ENCODE data around the gene PCDHGA11.
"Not testable (repeated sequence)": the region's sequence is repeated elsewhere in the genome, so short reads cannot be mapped to it uniquely, and the experiment has no call there.

The PCDHGA11 gene

GRCh38 chr5:141399555-141400258, 21.1 kb upstream of the PCDHGA11 start:
- no peak for ATAC-seq

GRCh38 chr5:141402553-141403243, 18.2 kb upstream of the PCDHGA11 start, which contains the start of gene PCDHGA9:
Gene PCDHGA9, plus strand, starts transcription at chr5:141402778. Its CDS starts 175 bp downstream, at chr5:141402953.
- ATAC-seq: no peak

DNA sequence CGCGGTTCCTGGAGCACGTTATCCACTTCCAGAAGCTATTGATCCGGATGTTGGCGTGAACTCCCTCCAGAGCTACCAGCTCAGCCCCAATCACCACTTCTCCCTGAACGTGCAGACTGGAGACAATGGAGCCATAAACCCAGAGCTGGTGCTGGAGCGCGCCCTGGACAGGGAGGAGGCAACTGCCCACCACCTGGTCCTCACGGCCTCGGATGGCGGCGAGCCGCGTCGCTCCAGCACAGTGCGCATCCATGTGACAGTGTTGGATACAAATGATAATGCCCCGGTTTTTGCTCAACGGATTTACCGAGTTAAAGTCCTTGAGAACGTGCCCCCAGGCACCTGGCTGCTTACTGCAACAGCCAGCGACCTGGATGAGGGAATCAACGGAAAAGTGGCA, 17.5 kb upstream of the PCDHGA11 start:
- no peak for ATAC-seq

- peak in 1 of 2 donors; percentile 36 for ATAC-seq
These were observed 12.9 kb upstream of the PCDHGA11 start, which contains the start of gene PCDHGB6 for GRCh38 chr5:141407790-141408505. Gene PCDHGB6, plus strand, starts transcription at chr5:141408021. Its CDS starts 182 bp downstream, at chr5:141408203.

DNA sequence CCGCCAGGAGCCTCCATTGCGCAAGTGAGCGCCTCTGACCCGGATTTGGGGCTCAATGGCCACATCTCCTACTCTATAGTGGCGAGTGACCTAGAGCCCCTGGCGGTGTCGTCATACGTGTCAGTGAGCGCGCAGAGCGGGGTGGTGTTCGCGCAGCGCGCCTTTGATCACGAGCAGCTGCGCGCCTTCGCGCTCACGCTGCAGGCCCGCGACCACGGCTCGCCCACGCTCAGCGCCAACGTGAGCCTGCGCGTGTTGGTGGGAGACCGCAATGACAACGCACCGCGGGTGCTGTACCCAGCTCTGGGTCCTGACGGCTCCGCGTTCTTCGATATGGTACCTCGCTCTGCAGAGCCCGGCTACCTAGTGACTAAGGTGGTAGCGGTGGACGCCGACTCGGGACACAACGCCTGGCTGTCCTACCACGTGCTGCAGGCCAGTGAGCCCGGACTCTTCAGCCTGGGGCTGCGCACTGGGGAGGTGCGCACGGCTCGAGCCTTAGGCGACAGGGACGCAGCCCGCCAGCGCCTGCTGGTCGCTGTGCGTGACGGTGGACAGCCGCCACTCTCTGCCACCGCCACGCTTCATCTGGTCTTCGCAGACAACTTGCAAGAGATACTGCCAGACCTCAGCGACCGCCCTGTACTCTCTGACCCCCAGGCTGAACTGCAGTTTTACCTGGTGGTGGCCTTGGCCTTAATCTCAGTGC, 11.1 kb upstream of the PCDHGA11 start:
- no peak for ATAC-seq

- no peak for ATAC-seq
These were observed 9.3 kb upstream of the PCDHGA11 start for GRCh38 chr5:141411575-141411974.

GRCh38 chr5:141412854-141413539, 7.9 kb upstream of the PCDHGA11 start, which contains the start of gene PCDHGA10:
Gene PCDHGA10, plus strand, starts transcription at chr5:141412987. Its CDS starts 189 bp downstream, at chr5:141413176.
- ATAC-seq: peak; percentile 71 to 75

- no peak for ATAC-seq
These were observed 7.2 kb upstream of the PCDHGA11 start for GRCh38 chr5:141413540-141414069.

- ATAC-seq: not testable (repeated sequence)
These were observed 6.1 kb upstream of the PCDHGA11 start for GRCh38 chr5:141414548-141415274.

- ATAC-seq: not testable (repeated sequence)
These were observed 5.6 kb upstream of the PCDHGA11 start for GRCh38 chr5:141415275-141415618.

GRCh38 chr5:141417494-141418172, 3.2 kb upstream of the PCDHGA11 start, which contains the start of gene PCDHGB7:
Gene PCDHGB7, plus strand, starts transcription at chr5:141417677. Its CDS starts 183 bp downstream, at chr5:141417860.
- peak; percentile 31 to 58 for ATAC-seq

GRCh38 chr5:141419074-141419880, 1.6 kb upstream of the PCDHGA11 start:
- no peak for ATAC-seq

DNA sequence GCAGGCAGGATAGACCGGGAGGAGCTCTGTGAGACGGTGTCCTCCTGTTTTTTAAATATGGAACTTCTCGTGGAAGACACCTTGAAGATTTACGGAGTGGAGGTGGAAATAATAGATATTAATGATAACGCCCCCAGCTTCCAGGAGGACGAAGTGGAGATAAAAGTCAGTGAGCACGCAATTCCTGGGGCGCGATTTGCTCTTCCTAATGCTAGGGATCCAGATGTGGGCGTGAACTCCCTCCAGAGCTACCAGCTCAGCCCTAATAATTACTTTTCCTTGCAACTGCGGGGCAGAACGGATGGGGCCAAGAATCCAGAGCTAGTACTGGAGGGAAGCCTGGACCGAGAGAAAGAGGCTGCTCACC, 621 bp downstream of the PCDHGA11 start:
- ATAC-seq: no peak

DNA sequence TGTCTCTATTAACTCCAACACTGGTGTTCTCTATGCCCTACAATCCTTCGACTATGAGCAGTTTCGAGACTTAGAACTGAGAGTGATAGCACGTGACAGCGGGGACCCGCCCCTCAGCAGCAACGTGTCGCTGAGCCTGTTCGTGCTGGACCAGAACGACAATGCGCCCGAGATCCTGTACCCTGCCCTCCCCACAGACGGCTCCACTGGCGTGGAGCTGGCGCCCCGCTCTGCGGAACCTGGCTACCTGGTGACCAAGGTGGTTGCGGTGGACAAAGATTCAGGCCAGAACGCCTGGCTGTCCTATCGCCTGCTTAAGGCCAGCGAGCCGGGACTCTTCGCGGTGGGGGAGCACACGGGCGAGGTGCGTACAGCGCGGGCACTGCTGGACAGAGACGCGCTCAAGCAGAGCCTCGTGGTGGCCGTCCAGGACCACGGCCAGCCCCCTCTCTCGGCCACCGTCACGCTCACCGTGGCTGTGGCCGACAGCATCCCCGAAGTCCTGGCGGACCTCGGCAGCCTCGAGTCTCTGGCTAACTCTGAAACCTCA, 2.0 kb downstream of the PCDHGA11 start:
- no peak for ATAC-seq

DNA sequence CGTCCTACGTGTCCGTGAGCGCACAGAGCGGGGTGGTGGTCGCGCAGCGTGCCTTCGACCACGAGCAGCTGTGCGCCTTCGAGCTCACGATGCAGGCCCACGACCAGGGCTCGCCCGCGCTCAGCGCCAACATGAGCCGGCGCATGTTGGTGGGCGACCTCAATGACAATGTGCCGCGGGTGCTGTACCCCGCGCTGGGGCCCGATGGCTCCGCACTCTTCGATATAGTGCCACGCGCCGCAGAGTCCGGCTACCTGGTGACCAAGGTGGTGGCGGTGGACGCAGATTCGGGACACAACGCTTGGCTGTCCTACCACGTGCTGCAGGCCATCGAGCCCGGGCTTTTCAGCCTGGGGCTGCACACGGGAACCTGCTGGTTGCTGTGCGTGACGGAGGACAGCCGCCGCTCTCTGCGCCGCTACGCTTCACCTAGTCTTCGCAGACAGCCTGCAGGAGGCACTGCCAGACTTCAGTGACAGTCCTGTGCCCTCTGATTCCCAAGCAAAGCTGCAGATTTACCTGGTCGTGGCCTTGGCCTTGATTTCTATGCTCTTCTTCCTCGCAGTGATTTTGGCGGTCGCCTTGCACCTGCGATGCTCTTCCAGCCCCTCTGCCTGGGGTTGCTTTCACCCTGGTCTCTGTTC, 7.1 kb downstream of the PCDHGA11 start:
- no peak for ATAC-seq

- no peak for ATAC-seq
These were observed 9.7 kb downstream of the PCDHGA11 start, which contains the start of gene PCDHGA12 for GRCh38 chr5:141430332-141431113. Gene PCDHGA12, plus strand, starts transcription at chr5:141430507. Its CDS starts 253 bp downstream, at chr5:141430760.

DNA sequence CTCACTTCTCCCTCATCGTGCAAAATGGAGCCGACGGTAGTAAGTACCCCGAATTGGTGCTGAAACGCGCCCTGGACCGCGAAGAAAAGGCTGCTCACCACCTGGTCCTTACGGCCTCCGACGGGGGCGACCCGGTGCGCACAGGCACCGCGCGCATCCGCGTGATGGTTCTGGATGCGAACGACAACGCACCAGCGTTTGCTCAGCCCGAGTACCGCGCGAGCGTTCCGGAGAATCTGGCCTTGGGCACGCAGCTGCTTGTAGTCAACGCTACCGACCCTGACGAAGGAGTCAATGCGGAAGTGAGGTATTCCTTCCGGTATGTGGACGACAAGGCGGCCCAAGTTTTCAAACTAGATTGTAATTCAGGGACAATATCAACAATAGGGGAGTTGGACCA, 10.4 kb downstream of the PCDHGA11 start:
- no peak for ATAC-seq

DNA sequence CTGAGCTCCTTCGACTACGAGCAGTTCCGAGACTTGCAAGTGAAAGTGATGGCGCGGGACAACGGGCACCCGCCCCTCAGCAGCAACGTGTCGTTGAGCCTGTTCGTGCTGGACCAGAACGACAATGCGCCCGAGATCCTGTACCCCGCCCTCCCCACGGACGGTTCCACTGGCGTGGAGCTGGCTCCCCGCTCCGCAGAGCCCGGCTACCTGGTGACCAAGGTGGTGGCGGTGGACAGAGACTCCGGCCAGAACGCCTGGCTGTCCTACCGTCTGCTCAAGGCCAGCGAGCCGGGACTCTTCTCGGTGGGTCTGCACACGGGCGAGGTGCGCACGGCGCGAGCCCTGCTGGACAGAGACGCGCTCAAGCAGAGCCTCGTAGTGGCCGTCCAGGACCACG, 11.5 kb downstream of the PCDHGA11 start:
- not testable (repeated sequence) for ATAC-seq
